Measurements from ENCODE around the gene ZNF892.

DNA sequence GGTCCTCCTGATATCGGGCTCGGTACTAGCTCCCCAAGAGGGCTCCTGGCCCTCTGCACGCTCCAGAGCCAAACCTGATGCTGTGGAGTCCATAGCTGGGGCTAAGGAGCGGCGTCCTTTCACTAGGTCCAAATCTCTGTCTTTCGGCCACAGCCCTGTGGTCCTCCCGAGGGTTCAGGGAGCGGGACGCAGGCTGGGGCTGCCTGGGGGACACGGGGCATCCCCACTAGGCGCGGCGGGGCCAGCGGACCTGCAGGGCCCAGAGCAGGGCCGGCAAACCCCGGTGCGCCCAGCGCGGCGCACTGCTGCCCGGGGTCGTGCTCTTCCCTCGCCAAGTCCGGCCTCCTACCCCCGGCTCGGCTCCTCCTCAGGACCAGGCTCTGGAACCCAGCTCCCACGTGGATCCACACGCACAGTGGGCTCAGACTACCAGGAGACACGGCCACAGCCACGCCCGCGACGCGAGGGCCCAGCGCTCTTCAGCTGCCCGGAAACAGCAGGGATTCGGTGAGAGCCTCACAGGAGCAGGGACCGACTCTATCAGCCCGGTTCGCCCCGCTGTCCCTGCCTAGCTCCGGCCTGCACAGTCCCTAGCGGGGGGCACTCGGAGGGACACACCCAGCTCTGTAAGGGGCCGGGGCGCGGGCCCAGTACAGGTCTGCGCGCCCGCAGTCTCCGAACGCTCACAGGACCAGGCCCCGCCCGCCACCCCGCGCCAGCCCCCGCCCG is 48.3 kb upstream of the ZNF892 start:
- no peak for TF ChIP-seq REST (IDR thresholded peaks at IDR 0.05; ENCODE audit: insufficient replicate concordance, low read depth)
- TF ChIP-seq CTCF (IDR thresholded peaks at IDR 0.05; ENCODE audit: insufficient read depth, low read length), result no peak
- TF ChIP-seq POLR2AphosphoS5 (IDR thresholded peaks at IDR 0.05; ENCODE audit: low read depth), result no peak
